ENCODE measurements around the gene TSACC. TPM values are rescaled to one million over a fixed set of nuclear protein-coding genes. Genes with fewer than 3 reads are reported as not detected.
A peak's percentile ranks its signal among the peaks of the same experiment; 100 is the strongest.
"Not testable (repeated sequence)": the region's sequence is repeated elsewhere in the genome, so short reads cannot be mapped to it uniquely, and the experiment has no call there.

TSACC gene
- total RNA-seq, 1 donor from 2014 or later = not detected

DNA sequence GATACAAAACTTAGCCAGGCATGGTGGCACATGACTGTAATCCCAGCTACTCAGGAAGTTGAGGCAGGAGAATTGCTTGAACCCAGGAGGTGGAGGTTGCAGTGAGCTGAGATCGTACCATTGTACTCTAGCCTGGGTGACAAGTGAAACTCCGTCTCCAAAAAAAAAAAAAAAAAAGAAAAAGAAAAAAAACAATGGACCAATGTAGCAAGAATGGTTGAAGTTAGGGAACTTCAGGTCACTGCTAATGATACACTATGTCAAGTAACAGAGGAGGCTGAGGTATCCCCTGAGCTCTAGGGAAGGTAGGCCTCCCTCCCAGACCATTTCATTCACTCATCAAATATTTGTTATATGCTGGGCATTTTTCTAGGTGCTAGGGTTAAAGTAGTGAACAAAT, 7.7 kb downstream of the TSACC start:
- DNase-seq (ENCODE audit: low read depth in 2 of 2) = not testable (repeated sequence)

DNA sequence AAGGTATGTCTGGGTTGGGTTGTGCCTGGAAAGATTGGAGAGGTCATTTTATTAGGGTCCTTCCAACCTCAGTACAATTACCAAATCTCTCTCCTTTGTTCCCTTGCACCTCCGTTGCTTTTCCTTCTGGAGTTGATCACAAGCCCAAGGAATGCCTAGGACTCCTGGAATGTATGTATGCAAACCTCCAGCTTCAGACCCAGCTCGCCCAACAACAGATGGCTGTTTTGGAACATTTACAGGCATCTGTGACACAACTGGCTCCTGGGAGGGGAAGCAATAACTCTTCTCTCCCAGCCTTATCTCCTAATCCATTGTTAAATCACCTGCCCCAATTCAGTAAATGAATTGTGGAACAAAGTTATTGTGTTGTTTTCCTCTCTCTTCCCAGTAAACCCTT, 8.3 kb downstream of the TSACC start:
- DNase-seq (ENCODE audit: low read depth in 2 of 2) = peak in 1 of 2 donors; percentile 30

DNA sequence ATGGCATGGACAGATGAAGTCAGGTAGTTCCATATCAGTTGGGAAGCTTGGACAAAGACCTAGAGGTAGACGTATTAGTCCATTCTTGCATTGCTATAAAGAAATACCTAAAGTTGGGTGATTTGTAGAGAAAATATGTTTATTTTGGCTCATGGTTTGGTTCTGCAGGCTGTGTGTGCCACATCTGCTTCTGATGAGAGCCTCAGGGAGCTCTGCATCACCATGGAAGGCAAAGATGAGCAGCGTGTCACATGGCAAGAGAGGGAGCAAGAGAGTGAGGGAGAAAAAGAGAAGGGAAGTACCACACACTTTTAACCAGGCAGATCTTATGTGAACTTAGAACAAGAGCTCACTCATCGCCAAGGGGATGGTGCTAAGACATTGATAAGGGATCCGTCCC, 9.0 kb downstream of the TSACC start:
- no peak for DNase-seq (ENCODE audit: low read depth in 2 of 2)

- DNase-seq (ENCODE audit: low read depth in 2 of 2) = not testable (repeated sequence)
These were observed 14.2 kb downstream of the TSACC start for GRCh38 chr1:156352481-156352880.

DNA sequence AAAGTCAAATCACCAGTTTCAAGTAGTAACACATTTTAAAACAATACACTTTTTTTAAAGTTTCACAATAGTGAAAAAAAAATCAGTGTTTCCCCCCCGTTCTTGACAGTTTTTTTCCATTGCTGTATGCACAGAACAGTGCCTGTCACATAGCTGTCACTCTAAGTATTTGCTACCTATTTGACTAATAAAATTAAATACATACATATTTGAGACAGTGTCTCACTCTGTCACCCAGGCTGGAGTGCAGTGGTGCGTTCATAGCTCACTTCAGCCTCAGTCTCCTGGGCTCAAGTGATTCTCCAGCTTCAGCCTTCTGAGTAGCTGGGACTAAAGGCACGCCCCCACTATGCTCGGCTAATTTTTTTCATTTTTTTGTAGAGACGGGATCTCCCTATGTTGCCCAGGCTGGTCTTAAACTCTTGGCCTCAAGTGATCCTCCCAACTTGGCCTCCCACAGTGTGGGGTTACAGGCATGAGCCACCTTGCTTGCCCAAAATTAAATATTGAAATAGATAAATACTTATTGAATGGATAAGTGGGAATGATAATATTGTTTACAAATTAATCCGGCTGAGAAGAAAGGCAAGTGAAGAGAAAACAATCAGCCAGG, 18.0 kb downstream of the TSACC start:
- no peak for DNase-seq (ENCODE audit: low read depth in 2 of 2)

DNA sequence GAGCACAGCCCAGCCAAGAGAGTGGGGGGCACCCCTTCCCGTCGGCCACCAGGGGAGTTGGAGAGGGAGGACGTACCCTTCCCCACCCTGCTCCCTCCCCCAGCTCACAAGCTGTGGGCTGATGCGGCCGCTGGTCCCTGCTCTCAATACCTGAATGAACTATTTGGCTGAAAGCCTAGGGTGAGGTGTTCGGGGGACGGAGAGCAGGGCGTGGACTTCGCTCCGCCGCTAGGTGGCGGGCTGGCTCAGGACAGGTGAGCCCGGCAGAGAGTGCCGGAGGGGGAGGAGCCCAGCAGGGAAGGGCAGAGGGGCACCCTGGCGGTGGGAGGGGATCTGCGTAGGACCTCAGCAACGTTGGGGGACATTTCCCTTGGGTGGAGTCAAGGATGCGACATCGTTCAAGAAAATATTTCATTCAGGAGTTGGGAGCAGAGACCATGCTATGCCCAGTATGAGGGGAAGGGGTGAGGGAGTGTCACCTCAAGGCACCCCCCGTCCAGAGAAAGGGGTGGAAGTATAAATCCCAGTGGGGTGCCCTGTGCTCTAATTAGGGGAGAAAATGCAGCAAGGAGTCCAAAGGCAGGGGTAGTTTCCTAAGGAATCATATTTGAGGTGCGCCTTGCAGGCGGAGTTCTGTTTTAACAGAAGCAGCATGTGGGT, 18.7 kb downstream of the TSACC start:
- peak; percentile 18 to 57 for DNase-seq (ENCODE audit: low read depth in 2 of 2)

GRCh38 chr1:156357977-156358376, 19.7 kb downstream of the TSACC start:
- DNase-seq (ENCODE audit: low read depth in 2 of 2) = no peak

DNA sequence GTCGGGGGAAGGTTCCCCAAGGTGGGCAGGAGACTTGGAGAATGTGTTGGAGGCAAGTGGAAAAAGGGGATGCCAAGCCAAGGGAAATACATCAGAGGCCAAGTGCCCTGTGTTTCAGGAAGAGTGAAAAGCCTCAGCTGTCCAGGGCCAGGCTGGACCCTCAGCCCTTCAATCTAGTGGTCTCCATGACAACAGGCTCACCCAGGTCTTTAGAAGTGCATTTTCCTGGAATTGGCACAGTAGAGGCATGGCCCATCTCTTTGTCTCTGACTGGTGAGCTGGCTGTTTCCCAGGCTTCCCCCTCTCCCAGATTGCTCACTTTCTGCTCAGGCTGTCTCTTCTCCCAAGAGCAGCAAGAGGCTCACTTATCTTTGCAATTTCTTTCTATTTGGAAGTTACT, 20.3 kb downstream of the TSACC start:
- DNase-seq (ENCODE audit: low read depth in 2 of 2) = no peak

- no peak for DNase-seq (ENCODE audit: low read depth in 2 of 2)
These were observed 20.9 kb downstream of the TSACC start for GRCh38 chr1:156359249-156359648.

DNA sequence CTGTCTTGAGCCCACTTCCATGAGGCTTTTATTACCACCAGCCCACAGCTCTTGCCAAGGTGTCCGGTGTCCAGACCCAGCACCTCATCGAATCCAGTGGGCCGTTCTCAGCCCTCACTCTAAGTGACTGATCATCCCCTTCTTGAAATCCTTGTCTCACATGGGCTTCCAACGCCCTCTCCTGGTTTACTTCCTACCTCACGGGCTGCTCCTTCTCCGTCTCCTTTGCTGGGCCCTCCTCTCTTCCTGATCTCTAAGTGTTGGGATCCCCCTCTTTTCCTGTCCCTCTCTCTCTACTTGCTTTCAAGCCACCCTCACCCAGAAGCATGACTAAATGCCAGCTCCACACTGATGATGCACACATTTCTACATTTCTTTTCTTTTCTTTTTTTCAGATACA, 21.6 kb downstream of the TSACC start:
- DNase-seq (ENCODE audit: low read depth in 2 of 2) = peak in 1 of 2 donors; percentile 20

GRCh38 chr1:156360534-156360933, 22.2 kb downstream of the TSACC start:
- no peak for DNase-seq (ENCODE audit: low read depth in 2 of 2)

GRCh38 chr1:156365754-156366153, 27.4 kb downstream of the TSACC start:
- DNase-seq (ENCODE audit: low read depth in 2 of 2) = no peak

- DNase-seq (ENCODE audit: low read depth in 2 of 2) = no peak
These were observed 28.2 kb downstream of the TSACC start for GRCh38 chr1:156366378-156367166.

DNA sequence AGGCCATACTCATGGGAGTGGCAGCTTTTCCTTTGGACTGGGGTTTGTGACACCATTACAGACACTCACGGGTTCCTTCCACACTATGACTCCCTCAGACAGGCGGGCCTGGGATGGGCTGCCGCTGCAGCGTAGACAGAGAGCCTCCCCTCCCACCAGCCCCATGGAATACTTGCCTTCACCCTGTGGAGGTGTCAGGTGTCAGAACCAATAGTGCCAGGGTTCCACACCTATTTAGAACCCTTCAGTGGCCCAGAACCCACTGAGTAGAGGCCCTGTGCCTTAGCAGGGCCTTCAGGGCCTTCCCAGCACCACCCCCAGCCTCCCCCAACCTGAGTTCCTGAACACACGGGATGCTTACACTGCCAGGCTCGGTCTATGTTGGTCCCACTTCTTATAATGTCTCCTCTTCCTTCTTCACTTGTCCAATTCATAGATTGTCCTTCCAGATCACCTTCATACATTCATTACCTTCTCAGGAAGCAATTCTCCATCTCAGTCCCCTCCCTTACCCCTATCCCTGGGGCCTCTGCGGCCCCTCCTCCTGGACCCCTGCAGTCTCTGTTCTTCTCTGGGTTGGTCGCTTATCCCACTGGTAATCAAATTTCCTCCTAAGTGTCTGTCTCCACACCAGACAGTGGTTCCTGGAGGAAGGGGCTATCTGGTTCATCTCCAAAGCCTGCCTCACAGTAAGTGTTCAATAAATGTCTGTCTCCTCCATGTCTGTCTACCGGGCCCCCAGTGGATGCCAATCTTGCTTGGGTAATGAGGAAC, 29.2 kb downstream of the TSACC start:
- no peak for DNase-seq (ENCODE audit: low read depth in 2 of 2)

DNA sequence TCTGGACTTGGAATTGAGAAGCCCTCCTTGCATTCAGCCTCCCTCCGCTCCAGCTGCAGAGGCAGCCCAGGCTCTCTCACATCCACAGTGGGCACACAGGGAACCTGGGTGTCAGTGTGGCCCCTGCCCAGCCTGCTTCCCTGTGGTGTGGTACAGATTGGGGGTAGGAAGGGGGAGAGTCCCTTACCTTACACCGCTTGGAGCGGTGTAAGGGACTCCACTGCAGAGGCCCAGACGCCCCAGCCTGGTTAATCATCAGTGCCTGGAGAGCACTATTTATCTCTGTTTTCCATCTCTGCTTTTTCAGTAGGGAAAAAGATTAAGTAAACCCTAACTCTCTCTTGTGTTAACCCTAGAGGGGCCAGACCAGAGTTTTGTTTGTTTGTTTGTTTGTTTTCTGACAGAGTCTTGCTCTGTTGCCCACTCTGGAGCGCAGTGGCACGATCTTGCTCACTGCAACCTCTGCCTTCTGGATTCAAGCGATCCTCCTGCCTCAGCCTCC, 29.9 kb downstream of the TSACC start:
- no peak for DNase-seq (ENCODE audit: low read depth in 2 of 2)

- DNase-seq (ENCODE audit: low read depth in 2 of 2) = peak; percentile 10 to 42
These were observed 30.8 kb downstream of the TSACC start, which contains the start of gene RHBG for GRCh38 chr1:156368889-156369684. TSS of gene RHBG (plus strand) at chr1:156369211. CDS start at chr1:156369250, 39 bp downstream.

- not testable (repeated sequence) for DNase-seq (ENCODE audit: low read depth in 2 of 2)
These were observed 31.5 kb downstream of the TSACC start for GRCh38 chr1:156369685-156370286.

DNA sequence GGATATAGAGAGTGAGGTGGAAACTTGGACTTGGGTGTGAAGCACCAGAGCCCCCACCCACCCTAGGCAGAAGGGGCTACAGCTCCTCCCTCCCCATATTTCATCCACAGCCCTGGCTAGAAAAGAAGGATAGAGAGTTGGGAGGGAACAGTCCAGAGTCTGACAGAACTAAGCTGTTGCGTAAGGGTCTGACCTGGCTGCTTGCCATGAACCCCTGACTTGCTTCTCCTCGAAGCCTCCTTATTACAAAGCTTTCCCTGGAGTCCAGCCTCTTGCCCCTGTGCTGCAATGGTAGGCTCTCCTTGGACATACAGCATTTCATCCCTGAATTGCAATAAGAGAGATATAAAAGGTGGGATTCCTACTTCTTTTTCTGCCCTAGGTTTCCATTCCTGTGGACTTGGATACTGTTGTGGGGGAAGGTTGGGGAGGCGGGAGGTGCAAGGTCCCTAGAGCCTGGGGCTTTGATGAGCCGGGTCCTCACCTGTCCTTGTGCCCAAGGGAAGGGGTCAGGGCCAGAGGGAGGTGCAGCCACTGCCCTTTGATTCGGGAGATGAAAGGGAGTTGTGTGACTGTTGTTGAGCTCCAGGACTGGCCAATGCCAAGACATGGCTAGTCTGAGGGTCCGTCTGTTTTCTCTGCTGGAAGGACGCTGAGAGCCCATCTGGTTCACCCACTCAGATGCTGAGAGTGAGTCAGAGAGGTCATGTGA, 33.4 kb downstream of the TSACC start:
- peak in 1 of 2 donors; percentile 23 for DNase-seq (ENCODE audit: low read depth in 2 of 2)

DNA sequence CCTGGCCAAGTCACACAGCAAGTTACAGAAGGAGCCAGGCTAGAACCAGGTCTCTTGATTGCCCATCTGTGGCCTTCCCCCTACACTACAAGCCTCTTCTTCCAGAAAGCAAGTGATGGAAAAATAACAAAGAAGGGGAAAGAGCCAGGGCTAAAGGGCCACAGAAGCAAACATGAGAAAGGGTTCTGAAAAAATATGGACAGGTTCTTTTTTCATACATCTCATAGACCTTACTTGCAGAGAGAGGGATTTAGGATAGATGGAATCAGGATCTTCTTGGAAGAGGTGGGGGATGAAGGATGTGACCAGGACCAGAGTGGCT, 33.9 kb downstream of the TSACC start:
- DNase-seq (ENCODE audit: low read depth in 2 of 2) = no peak

GRCh38 chr1:156372876-156373275, 34.5 kb downstream of the TSACC start:
- DNase-seq (ENCODE audit: low read depth in 2 of 2) = no peak

Measured in lung microvascular endothelial cell (primary cell).